DMS53 (cell line): ENCODE measurements around the gene HUS1.
"Not testable (repeated sequence)": the region's sequence is repeated elsewhere in the genome, so short reads cannot be mapped to it uniquely, and the experiment has no call there.

Source experiments
- DNase-seq: peaks from one replicate; lab custom pipeline; 2025; lab: John Stamatoyannopoulos, UW

Gene HUS1

GRCh38 chr7:47923081-47923875, 56.1 kb downstream of the HUS1 start:
- DNase-seq = not testable (repeated sequence)

GRCh38 chr7:47916514-47916913, 62.9 kb downstream of the HUS1 start:
- not testable (repeated sequence) for DNase-seq

DNA sequence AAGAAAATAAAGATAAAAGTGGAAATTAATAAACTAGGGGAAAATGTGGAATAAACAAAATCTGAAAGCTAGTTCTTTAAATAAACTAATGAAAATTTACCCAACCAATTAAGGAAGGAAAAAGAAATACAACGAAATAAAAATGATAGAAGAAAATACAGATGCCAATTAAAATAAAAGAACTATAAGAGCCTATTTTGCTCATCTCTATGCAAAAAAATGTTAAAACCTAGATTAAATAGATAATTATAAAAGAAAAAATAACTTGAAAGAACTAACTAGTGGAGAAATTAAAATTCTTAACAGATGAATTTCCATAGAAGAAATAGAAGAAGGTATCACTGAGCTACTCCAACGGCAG, 63.8 kb downstream of the HUS1 start:
- no peak for DNase-seq

GRCh38 chr7:47914717-47915615, 64.4 kb downstream of the HUS1 start:
- DNase-seq = no peak
